Measurements from ENCODE around the gene PABPC1L.

DNA sequence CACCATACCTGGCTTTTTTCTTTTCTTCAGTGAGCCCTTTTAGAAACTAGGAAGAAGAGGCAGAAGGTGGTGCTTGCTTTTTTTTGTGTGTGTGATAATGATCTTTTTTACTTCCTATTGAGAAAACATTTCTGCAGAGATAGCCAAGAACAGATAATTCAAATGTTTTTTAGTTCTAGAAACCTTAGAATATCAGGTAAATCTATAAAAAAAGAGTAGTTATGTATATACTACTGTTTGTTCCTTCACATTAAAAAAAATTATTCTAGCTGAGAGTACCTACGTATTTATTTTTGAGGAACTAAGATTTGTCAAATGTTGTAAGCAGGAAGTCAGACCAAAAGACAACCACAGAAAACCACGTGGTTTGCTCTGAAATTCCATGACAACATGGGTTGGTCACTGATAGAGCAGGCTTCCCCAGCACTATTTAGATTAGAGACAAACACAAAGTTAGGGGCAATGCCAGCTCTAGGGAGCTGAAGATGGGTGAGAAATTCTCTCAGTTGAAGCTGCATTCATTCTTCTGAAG lies 69.3 kb downstream of the PABPC1L start:
- TF ChIP-seq, protein P1, sequence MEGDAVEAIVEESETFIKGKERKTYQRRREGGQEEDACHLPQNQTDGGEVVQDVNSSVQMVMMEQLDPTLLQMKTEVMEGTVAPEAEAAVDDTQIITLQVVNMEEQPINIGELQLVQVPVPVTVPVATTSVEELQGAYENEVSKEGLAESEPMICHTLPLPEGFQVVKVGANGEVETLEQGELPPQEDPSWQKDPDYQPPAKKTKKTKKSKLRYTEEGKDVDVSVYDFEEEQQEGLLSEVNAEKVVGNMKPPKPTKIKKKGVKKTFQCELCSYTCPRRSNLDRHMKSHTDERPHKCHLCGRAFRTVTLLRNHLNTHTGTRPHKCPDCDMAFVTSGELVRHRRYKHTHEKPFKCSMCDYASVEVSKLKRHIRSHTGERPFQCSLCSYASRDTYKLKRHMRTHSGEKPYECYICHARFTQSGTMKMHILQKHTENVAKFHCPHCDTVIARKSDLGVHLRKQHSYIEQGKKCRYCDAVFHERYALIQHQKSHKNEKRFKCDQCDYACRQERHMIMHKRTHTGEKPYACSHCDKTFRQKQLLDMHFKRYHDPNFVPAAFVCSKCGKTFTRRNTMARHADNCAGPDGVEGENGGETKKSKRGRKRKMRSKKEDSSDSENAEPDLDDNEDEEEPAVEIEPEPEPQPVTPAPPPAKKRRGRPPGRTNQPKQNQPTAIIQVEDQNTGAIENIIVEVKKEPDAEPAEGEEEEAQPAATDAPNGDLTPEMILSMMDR (IDR thresholded peaks at IDR 0.05) = no peak
- TF ChIP-seq FOXP1 (CRISPR knock-in tag; IDR thresholded peaks at IDR 0.05; ENCODE audit: borderline replicate concordance) (no peak), ZNF138 (CRISPR knock-in tag; conservative IDR thresholded peaks at IDR 0.05) (no peak), IRF2 (CRISPR knock-in tag; IDR thresholded peaks at IDR 0.05; ENCODE audit: borderline replicate concordance, low read depth) (no peak), ESRRA (CRISPR knock-in tag; IDR thresholded peaks at IDR 0.05; ENCODE audit: borderline replicate concordance) (no peak), ZNF416 (CRISPR knock-in tag; IDR thresholded peaks at IDR 0.05) (no peak)
- TF ChIP-seq, protein P2, sequence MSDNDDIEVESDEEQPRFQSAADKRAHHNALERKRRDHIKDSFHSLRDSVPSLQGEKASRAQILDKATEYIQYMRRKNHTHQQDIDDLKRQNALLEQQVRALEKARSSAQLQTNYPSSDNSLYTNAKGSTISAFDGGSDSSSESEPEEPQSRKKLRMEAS (CRISPR knock-in tag; IDR thresholded peaks at IDR 0.05) = no peak

Data from WTC11 (cell line).